ENCODE measurements around the gene MED29. TPM values are rescaled to one million over a fixed set of nuclear protein-coding genes. Genes with fewer than 3 reads are reported as not detected.

Gene MED29
- total RNA-seq, 1 experiment from 2014 or later = 32.0 TPM

DNA sequence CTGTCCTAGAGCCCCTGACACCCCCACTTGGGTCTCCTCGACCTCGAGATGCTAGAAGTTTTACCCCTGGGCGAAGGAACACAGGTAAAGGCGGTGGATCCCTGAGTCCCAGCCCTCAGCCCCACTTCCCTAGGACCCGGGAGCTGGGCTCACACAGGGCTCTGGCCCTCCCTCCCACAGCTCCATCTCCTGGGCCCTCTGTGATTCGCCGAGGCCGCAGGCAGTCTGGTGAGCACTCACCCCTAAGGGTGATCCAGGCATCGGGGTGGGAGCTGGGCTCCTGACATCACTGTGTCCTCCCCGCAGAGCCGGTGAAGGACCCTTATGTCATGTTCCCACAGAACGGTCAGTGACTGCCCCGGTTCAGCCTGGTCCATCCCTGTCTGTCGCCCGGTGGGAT, 29.6 kb downstream of the MED29 start:
- intact Hi-C loops (cut with micrococcal nuclease) = no loop called here
- Histone ChIP-seq H3K9ac (ENCODE audit: low read length) (no peak overlapping the region), H3K4me3 (replicated peaks in 1 of 2; ENCODE audit: low read depth in 1 of 2, low read length in 2 of 2) (no peak overlapping the region), H4K20me1 (ENCODE audit: insufficient read depth) (no peaks in the 10 kb centered on the region), H3K36me3 (ENCODE audit: control insufficient read depth in 1 of 2, insufficient read depth in 2 of 2, low read length in 2 of 2) (0 out of 4 replicates have a peak, but pooled peaks cover 0 to 4% of the 10 kb centered on the region in 2 experiments), H3K9me3 (ENCODE audit: control insufficient read depth in 1 of 2, insufficient read depth in 1 of 2, low read depth in 1 of 2, low read length in 2 of 2) (no peaks in the 10 kb centered on the region), H2AFZ (ENCODE audit: low read depth, low read length, poor library complexity, severe bottlenecking) (no peak overlapping the region), H3K4me2 (ENCODE audit: low read length) (no peak overlapping the region), H3K79me2 (ENCODE audit: insufficient read depth, low read length) (no peaks in the 10 kb centered on the region), H3K9me2 (ENCODE audit: insufficient read depth) (no peaks in the 10 kb centered on the region), H3K27me3 (ENCODE audit: insufficient read depth, low read length) (no peaks in the 10 kb centered on the region), H3K27ac (ENCODE audit: low read depth, low read length) (no peak overlapping the region), H3K4me1 (ENCODE audit: control insufficient read depth in 1 of 2, insufficient read depth in 2 of 2, low read length in 2 of 2) (peaks cover 0 to 4% of the 10 kb centered on the region in 2 experiments; a peak in 2 of 4 replicates)
- RAD21 ChIA-PET (ENCODE audit: low non-redundant PET in 1 of 2, low total read pairs in 2 of 2, uncharacterized antibody in 2 of 2, unreplicated experiment in 2 of 2) = no interaction called here
- no peak for DNase-seq (ENCODE audit: low read depth, low spot score)
- POLR2A ChIA-PET = interaction anchor here (1.4 to 3.4 kb wide), 2 partner anchors 8 to 15 kb away, joined by 3 to 17 read pairs; partner anchors contain the start of gene RPS16
- TF ChIP-seq REST (IDR thresholded peaks at IDR 0.05; ENCODE audit: low read depth) (no peak), ZNF274 (IDR thresholded peaks at IDR 0.05; ENCODE audit: low read depth, low read length) (no peak), POLR2AphosphoS5 (IDR thresholded peaks at IDR 0.05; ENCODE audit: low read depth, low read length) (no peak), ZFX (IDR thresholded peaks at IDR 0.05) (no peak), EZH2phosphoT487 (IDR thresholded peaks at IDR 0.05; ENCODE audit: borderline replicate concordance) (no peak)
- no peak for ATAC-seq
- BruUV-seq (replicated peaks) = no TSS peak
- CTCF ChIA-PET = interaction anchor here (1.3 kb wide), 1 partner anchor 23 kb away, joined by 4 read pairs; no protein-coding TSS in a partner anchor

DNA sequence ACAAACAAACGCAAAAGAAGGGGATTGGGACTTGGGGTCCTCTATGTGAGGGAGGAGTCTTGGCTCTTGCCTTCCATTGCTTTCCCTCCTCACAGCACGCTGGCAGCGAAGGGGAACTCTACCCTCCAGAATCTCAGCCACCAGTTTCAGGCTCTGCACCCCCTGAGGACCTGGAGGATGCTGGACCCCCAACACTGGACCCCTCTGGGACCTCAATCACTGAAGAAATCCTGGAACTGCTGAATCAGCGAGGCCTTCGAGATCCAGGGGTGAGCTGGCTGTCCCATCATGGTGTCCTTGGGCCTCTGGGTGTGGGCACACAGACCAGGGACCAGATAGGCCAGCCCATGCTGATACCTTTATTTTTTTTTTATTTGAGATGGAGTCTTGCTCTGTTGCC, 30.8 kb downstream of the MED29 start:
- Histone ChIP-seq H3K4me2 (ENCODE audit: low read length) (no peak overlapping the region), H3K27me3 (ENCODE audit: insufficient read depth, low read length) (no peaks in the 10 kb centered on the region), H3K4me3 (replicated peaks in 1 of 2; ENCODE audit: low read depth in 1 of 2, low read length in 2 of 2) (no peak overlapping the region), H3K79me2 (ENCODE audit: insufficient read depth, low read length) (no peaks in the 10 kb centered on the region), H3K9ac (ENCODE audit: low read length) (no peak overlapping the region), H3K4me1 (ENCODE audit: control insufficient read depth in 1 of 2, insufficient read depth in 2 of 2, low read length in 2 of 2) (peaks cover 0 to 4% of the 10 kb centered on the region in 2 experiments; a peak in 2 of 4 replicates), H3K9me3 (ENCODE audit: control insufficient read depth in 1 of 2, insufficient read depth in 1 of 2, low read depth in 1 of 2, low read length in 2 of 2) (no peaks in the 10 kb centered on the region), H2AFZ (ENCODE audit: low read depth, low read length, poor library complexity, severe bottlenecking) (no peak overlapping the region), H4K20me1 (ENCODE audit: insufficient read depth) (no peaks in the 10 kb centered on the region), H3K36me3 (ENCODE audit: control insufficient read depth in 1 of 2, insufficient read depth in 2 of 2, low read length in 2 of 2) (0 out of 4 replicates have a peak, but pooled peaks cover 0 to 4% of the 10 kb centered on the region in 2 experiments), H3K9me2 (ENCODE audit: insufficient read depth) (no peaks in the 10 kb centered on the region), H3K27ac (ENCODE audit: low read depth, low read length) (no peak overlapping the region)
- intact Hi-C loops (cut with micrococcal nuclease) = no loop called here
- POLR2A ChIA-PET = interaction anchor here (3.4 kb wide), 1 partner anchor 14 kb away, joined by 17 read pairs; the partner anchor contains the start of gene RPS16
- DNase-seq (ENCODE audit: low read depth, low spot score) (no peak), ATAC-seq (no peak)
- CTCF ChIA-PET = no interaction called here
- BruUV-seq (replicated peaks) = no TSS peak
- TF ChIP-seq, protein P1, sequence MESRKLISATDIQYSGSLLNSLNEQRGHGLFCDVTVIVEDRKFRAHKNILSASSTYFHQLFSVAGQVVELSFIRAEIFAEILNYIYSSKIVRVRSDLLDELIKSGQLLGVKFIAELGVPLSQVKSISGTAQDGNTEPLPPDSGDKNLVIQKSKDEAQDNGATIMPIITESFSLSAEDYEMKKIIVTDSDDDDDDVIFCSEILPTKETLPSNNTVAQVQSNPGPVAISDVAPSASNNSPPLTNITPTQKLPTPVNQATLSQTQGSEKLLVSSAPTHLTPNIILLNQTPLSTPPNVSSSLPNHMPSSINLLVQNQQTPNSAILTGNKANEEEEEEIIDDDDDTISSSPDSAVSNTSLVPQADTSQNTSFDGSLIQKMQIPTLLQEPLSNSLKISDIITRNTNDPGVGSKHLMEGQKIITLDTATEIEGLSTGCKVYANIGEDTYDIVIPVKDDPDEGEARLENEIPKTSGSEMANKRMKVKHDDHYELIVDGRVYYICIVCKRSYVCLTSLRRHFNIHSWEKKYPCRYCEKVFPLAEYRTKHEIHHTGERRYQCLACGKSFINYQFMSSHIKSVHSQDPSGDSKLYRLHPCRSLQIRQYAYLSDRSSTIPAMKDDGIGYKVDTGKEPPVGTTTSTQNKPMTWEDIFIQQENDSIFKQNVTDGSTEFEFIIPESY (IDR thresholded peaks at IDR 0.05; ENCODE audit: extremely low read depth, insufficient replicate concordance, low read length) = no peak
- TF ChIP-seq SIN3A (IDR thresholded peaks at IDR 0.05; ENCODE audit: low read depth) = no peak
- TF ChIP-seq RAD21 (IDR thresholded peaks at IDR 0.05; ENCODE audit: low read depth) = no peak
- no peak for TF ChIP-seq SRF (IDR thresholded peaks at IDR 0.05; ENCODE audit: low read depth)
- no peak for TF ChIP-seq ZFX (IDR thresholded peaks at IDR 0.05)
- RAD21 ChIA-PET (ENCODE audit: low non-redundant PET in 1 of 2, low total read pairs in 2 of 2, uncharacterized antibody in 2 of 2, unreplicated experiment in 2 of 2) = no interaction called here
